Hair follicle dermal papilla cell (primary cell): Measurements from ENCODE around the gene LZIC. TPM values are rescaled to one million over a fixed set of nuclear protein-coding genes. Genes with fewer than 3 reads are reported as not detected.

Experiments
- small RNA-seq: library from RNA; depleted of rRNA; stranded (forward); fragments of <200 nt; gene quantifications from one replicate; pipeline ENCODE3, GENCODE V24; 2012
- total RNA-seq: library from RNA; depleted of rRNA; stranded (reverse); fragments of >200 nt; gene quantifications from 2 replicates; pipeline ENCODE4 v1.2.3, GENCODE V29; 2012

LZIC gene
- 32.8 TPM in 2 replicates for total RNA-seq

GRCh38 chr1:9942939-9943788 is at the start of gene LZIC, which contains the start of gene NMNAT1:
Gene LZIC (minus strand): TSS chr1:9943391. CDS start chr1:9936619, 6,772 bp downstream.
Gene NMNAT1 (plus strand): TSS chr1:9943475. CDS start chr1:9972074, 28,599 bp downstream.

GRCh38 chr1:9910076-9910422 is 33.1 kb downstream of the LZIC start, which contains the start of gene CTNNBIP1:
Gene CTNNBIP1 (minus strand): TSS chr1:9910269. CDS start chr1:9872064, 38,205 bp downstream.

Small RNA genes within 50 kb of the gene (small RNA-seq; reads per million reads assigned to genes)
- not detected for gene MIR5697

Other genes starting within 250 kb of the LZIC start
- 84.6 and 89.6 TPM in 2 replicates for gene CLSTN1, start 119.4 kb downstream of the LZIC start, total RNA-seq
- 25.0 and 27.8 TPM in 2 replicates for gene CTNNBIP1, start 33.1 kb downstream of the LZIC start, total RNA-seq
- 11.5 TPM in 2 replicates for gene NMNAT1, start 84 bp upstream of the LZIC start, total RNA-seq
- not detected in 2 replicates for gene RBP7, start 53.8 kb upstream of the LZIC start, total RNA-seq
- 55.2 and 57.4 TPM in 2 replicates for gene UBE4B, start 89.6 kb upstream of the LZIC start, total RNA-seq